Breast epithelium (tissue), 4 donors: ENCODE data around the gene SLC22A7. TPM values are rescaled to one million over a fixed set of nuclear protein-coding genes. Genes with fewer than 3 reads are reported as not detected.

Experiments used
- DNase-seq, 2 donors: peaks; one replicate each; pipeline ENCODE4 v3.0.0-alpha.2; 2019; ENCODE audit warnings: low spot score in 2 of 2
- H3K27ac ChIP-seq, 2 donors: fragments of 200-600 bp; sonication (generic) in 1 of 2; one replicate each; pipeline ENCODE4 v1.5.1; 2016 to 2019; ENCODE audit warnings: mild to moderate bottlenecking in 1 of 2
- H3K27me3 ChIP-seq, 2 donors: fragments of 200-600 bp; sonication (generic) in 1 of 2; one replicate each; pipeline versions ENCODE4 v1.5.1 to v1.6.0; 2017 to 2019; ENCODE audit warnings: control low read depth in 1 of 2, mild to moderate bottlenecking in 1 of 2
- H3K36me3 ChIP-seq: fragments of 200-600 bp; one replicate; pipeline ENCODE4 v1.5.1; 2019
- H3K4me1 ChIP-seq, 2 donors: fragments of 200-600 bp; sonication (generic); one replicate each; pipeline ENCODE4 v1.5.1; 2016 to 2019; ENCODE audit warnings: control low read depth in 1 of 2
- H3K4me3 ChIP-seq, 3 donors: fragments of 200-600 bp; sonication (generic); 1 replicate in 2 of 3; 2 replicates in 1 of 3; pipeline ENCODE4 v1.5.1; 2016 to 2019; ENCODE audit warnings: mild to moderate bottlenecking in 3 of 3, moderate library complexity in 2 of 3
- H3K9me3 ChIP-seq, 2 donors: fragments of 200-600 bp; sonication (generic) in 1 of 2; one replicate each; pipeline ENCODE4 v1.5.1; 2016 to 2019; ENCODE audit warnings: control low read depth in 1 of 2
- POLR2A ChIP-seq: fragments of 450-650 bp; IDR thresholded peaks from one replicate; pipeline ENCODE4 v1.6.1; 2016; ENCODE audit warnings: antibody characterized with exemption, mild to moderate bottlenecking, moderate library complexity
- POLR2AphosphoS5 ChIP-seq, 3 donors: sonication (generic); formaldehyde crosslinking; IDR thresholded peaks; one replicate each; pipeline ENCODE4 v1.6.1; 2017; ENCODE audit warnings: antibody characterized with exemption in 3 of 3
- intact Hi-C: fragments of 100-400 bp; cut with DNase I; formaldehyde crosslinking; loops from one replicate; pipeline ENCODE4 v1.15.1; 2023; ENCODE audit warnings: low total_unique reads
- total RNA-seq, 3 donors: library from RNA; depleted of rRNA; stranded (reverse); fragments of >200 nt; gene quantifications; one replicate each; pipeline ENCODE4 v1.1.0, GENCODE V29; 2016
- TF ChIP-seq, protein P1 (sequence below), 3 donors: fragments of 450-650 bp; IDR thresholded peaks; one replicate each; pipeline ENCODE4 v1.5.1; 2016 to 2017; ENCODE audit warnings: antibody characterized with exemption in 3 of 3, mild to moderate bottlenecking in 3 of 3, moderate library complexity in 3 of 3

SLC22A7 gene
- total RNA-seq, result not detected

GRCh38 chr6:43297644-43298564 lies at the start of gene SLC22A7:
SLC22A7 (plus strand) TSS chr6:43298260; CDS start chr6:43298359, 99 bp downstream.
- Histone ChIP-seq H3K4me3 (no peak within 1 kb of the TSS), H3K27me3 (peaks cover 0 to 11% of the 10 kb centered on the region in 2 donors), H3K4me1 (no peaks in the 10 kb centered on the region), H3K27ac (no peak within 1 kb of the TSS), H3K9me3 (no peaks in the 10 kb centered on the region), H3K36me3 (no peaks in the 10 kb centered on the region)
- no peak for DNase-seq
- intact Hi-C loops, result no loop called here
- TF ChIP-seq POLR2A (no peak), POLR2AphosphoS5 (IDR thresholded peaks at IDR 0.05) (no peak)
- TF ChIP-seq, protein P1, sequence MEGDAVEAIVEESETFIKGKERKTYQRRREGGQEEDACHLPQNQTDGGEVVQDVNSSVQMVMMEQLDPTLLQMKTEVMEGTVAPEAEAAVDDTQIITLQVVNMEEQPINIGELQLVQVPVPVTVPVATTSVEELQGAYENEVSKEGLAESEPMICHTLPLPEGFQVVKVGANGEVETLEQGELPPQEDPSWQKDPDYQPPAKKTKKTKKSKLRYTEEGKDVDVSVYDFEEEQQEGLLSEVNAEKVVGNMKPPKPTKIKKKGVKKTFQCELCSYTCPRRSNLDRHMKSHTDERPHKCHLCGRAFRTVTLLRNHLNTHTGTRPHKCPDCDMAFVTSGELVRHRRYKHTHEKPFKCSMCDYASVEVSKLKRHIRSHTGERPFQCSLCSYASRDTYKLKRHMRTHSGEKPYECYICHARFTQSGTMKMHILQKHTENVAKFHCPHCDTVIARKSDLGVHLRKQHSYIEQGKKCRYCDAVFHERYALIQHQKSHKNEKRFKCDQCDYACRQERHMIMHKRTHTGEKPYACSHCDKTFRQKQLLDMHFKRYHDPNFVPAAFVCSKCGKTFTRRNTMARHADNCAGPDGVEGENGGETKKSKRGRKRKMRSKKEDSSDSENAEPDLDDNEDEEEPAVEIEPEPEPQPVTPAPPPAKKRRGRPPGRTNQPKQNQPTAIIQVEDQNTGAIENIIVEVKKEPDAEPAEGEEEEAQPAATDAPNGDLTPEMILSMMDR (IDR thresholded peaks at IDR 0.05), result no peak

- Histone ChIP-seq H3K27ac (no peak overlapping the region), H3K4me3 (no peak overlapping the region), H3K36me3 (no peaks in the 10 kb centered on the region), H3K9me3 (no peaks in the 10 kb centered on the region), H3K27me3 (peaks cover 0 to 32% of the 10 kb centered on the region in 2 donors), H3K4me1 (no peaks in the 10 kb centered on the region)
- intact Hi-C loops, result no loop called here
- TF ChIP-seq POLR2AphosphoS5 (IDR thresholded peaks at IDR 0.05) (no peak), POLR2A (no peak)
- TF ChIP-seq, protein P1 (IDR thresholded peaks at IDR 0.05), result no peak
- no peak for DNase-seq
These were observed 49.3 kb upstream of the SLC22A7 start for GRCh38 chr6:43248791-43249190.

GRCh38 chr6:43250992-43251373 lies 47.1 kb upstream of the SLC22A7 start:
- H3K4me3 ChIP-seq, result no peak overlapping the region
- no peak for DNase-seq
- H3K4me1 ChIP-seq, result no peaks in the 10 kb centered on the region
- no peak overlapping the region for H3K27ac ChIP-seq
- no peak for TF ChIP-seq POLR2AphosphoS5 (IDR thresholded peaks at IDR 0.05)
- TF ChIP-seq POLR2A, result no peak
- TF ChIP-seq, protein P1 (IDR thresholded peaks at IDR 0.05), result no peak
- H3K27me3 ChIP-seq, result peaks cover 0 to 26% of the 10 kb centered on the region in 2 donors
- H3K36me3 ChIP-seq, result no peaks in the 10 kb centered on the region
- H3K9me3 ChIP-seq, result no peaks in the 10 kb centered on the region
- intact Hi-C loops, result no loop called here

DNA sequence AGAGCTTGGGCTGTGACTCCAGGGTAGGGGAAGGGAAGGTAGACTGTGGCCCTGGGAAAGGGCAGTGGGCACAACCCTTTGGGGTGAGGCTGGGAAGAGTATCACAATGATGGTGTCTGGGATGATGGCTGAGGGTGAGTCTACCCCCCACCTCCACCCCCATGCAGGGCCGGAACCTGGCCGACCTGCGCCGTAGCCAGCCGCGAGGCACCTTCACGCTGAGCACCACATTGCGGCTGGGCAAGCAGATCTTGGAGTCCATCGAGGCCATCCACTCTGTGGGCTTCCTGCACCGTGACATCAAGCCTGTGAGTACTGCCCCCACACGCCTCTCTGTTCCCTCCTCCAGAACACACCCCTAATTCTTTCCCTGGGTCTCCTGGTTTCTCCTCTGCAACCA lies 44.7 kb upstream of the SLC22A7 start:
- H3K4me1 ChIP-seq, result no peaks in the 10 kb centered on the region
- no peak for TF ChIP-seq POLR2AphosphoS5 (IDR thresholded peaks at IDR 0.05)
- TF ChIP-seq POLR2A, result no peak
- TF ChIP-seq, protein P1 (IDR thresholded peaks at IDR 0.05), result no peak
- peaks cover 0 to 26% of the 10 kb centered on the region in 2 donors for H3K27me3 ChIP-seq
- no peak overlapping the region for H3K4me3 ChIP-seq
- no peak overlapping the region for H3K27ac ChIP-seq
- DNase-seq, result no peak
- no peaks in the 10 kb centered on the region for H3K36me3 ChIP-seq
- no peaks in the 10 kb centered on the region for H3K9me3 ChIP-seq
- intact Hi-C loops, result loop anchor here (1.0 kb wide), 1 partner anchor 37 kb away; no protein-coding TSS in a partner anchor

- H3K27me3 ChIP-seq, result peaks cover 0 to 26% of the 10 kb centered on the region in 2 donors
- no peaks in the 10 kb centered on the region for H3K36me3 ChIP-seq
- H3K4me1 ChIP-seq, result no peaks in the 10 kb centered on the region
- H3K4me3 ChIP-seq, result no peak overlapping the region
- no peak overlapping the region for H3K27ac ChIP-seq
- H3K9me3 ChIP-seq, result no peaks in the 10 kb centered on the region
- TF ChIP-seq POLR2AphosphoS5 (IDR thresholded peaks at IDR 0.05), result no peak
- no peak for TF ChIP-seq POLR2A
- TF ChIP-seq, protein P1 (IDR thresholded peaks at IDR 0.05), result no peak
- intact Hi-C loops, result no loop called here
- no peak for DNase-seq
These were observed 43.8 kb upstream of the SLC22A7 start for GRCh38 chr6:43254138-43254817.
